Neural crest cell (in vitro differentiated cells): ENCODE data around the gene TXNIP. TPM values are rescaled to one million over a fixed set of nuclear protein-coding genes. Genes with fewer than 3 reads are reported as not detected.
A peak's percentile ranks its signal among the peaks of the same experiment; 100 is the strongest.

Experiments
- DNase-seq: peaks from one replicate; pipeline ENCODE4 v3.0.0; 2021; ENCODE audit warnings: low read depth, mixed read lengths, low spot score
- H3K27ac Mint-ChIP-seq: one replicate; pipeline ENCODE4 v1.8.0; 2021; ENCODE audit warnings: mild to moderate bottlenecking, mixed read lengths; ENCODE audit not compliant: unreplicated experiment
- H3K27me3 Mint-ChIP-seq: 2 replicates; pipeline ENCODE4 v1.8.0; 2021; ENCODE audit warnings: low read depth, mild to moderate bottlenecking, mixed read lengths
- H3K36me3 Mint-ChIP-seq: 2 replicates; pipeline ENCODE4 v1.8.0; 2021; ENCODE audit warnings: low read depth, mild to moderate bottlenecking, mixed read lengths
- H3K4me1 Mint-ChIP-seq: 2 replicates; pipeline ENCODE4 v1.8.0; 2021; ENCODE audit warnings: mixed read lengths
- H3K4me3 Mint-ChIP-seq: one replicate; pipeline ENCODE4 v1.8.0; 2021; ENCODE audit warnings: mild to moderate bottlenecking, mixed read lengths
- H3K9me3 Mint-ChIP-seq: 2 replicates; pipeline ENCODE4 v1.8.0; 2021; ENCODE audit warnings: mixed read lengths
- total RNA-seq: library from RNA; stranded (reverse); gene quantifications from 2 replicates; pipeline ENCODE4 v1.2.1, GENCODE V29; 2021
- TF ChIP-seq, protein P1 (sequence below): fragments of 200-600 bp; sonication (generic); conservative IDR thresholded peaks from 2 replicates; pipeline ENCODE4 v1.5.0; 2021; ENCODE audit warnings: antibody characterized with exemption, mild to moderate bottlenecking

The TXNIP gene
- total RNA-seq, 1 donor from 2014 or later, result 83.5 TPM

DNA sequence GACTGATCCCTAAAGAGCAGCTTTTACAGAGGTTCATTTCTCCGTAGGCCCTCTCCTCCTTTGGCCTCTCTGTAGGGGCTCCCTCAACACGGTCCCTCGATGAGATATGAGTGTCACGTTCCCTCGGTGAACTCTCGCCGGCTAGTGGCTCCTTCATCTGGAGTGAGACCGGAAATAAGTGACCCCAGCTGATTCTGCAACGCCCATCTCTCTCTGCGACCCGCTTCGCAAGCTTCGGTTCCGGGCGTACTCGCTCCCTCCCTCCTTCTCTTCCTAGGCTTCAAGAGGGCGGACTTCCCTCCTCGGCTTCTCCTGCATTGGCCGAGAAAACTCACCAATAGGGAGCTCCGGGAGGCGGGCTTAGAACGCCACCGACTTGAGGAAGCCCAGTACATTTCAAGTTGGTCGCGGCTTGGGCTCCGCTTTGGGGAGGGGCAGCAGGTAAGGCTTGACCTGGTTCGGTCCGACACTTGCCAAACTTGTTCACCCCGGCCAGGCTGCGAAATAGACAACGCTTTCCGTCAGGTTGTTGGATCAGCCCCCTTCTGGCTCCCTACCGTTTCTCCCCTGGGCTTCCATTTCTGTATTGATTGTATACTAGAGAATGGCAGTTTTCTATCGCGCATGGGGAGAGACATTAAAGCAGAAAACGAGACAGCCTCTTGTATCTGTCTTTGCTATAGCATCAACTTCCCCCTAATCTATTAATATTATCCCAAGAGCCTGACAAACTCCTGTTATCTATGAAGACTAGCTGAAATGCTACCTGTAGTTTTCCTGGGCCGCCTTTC is 31.9 kb downstream of the TXNIP start, which contains the start of the genes ANKRD34A and POLR3GL:
ANKRD34A (minus strand) TSS at position 248 of the 791 bp plus-strand sequence. CDS start 2,816 bp downstream, outside the sequence.
POLR3GL (plus strand) TSS at position 363 of the 791 bp plus-strand sequence. CDS start 10,176 bp downstream, outside the sequence.
- DNase-seq, result peak; percentile 80
- Mint-ChIP-seq H3K4me1 (peaks cover 46% of the 10 kb centered on the region), H3K9me3 (peaks cover 4% of the 10 kb centered on the region), H3K36me3 (peaks cover 6% of the 10 kb centered on the region), H3K4me3 (peak within 1 kb of the TSS; percentile 97), H3K27me3 (peaks cover 41% of the 10 kb centered on the region), H3K27ac (peak within 1 kb of the TSS; percentile 28)
- TF ChIP-seq, protein P1, sequence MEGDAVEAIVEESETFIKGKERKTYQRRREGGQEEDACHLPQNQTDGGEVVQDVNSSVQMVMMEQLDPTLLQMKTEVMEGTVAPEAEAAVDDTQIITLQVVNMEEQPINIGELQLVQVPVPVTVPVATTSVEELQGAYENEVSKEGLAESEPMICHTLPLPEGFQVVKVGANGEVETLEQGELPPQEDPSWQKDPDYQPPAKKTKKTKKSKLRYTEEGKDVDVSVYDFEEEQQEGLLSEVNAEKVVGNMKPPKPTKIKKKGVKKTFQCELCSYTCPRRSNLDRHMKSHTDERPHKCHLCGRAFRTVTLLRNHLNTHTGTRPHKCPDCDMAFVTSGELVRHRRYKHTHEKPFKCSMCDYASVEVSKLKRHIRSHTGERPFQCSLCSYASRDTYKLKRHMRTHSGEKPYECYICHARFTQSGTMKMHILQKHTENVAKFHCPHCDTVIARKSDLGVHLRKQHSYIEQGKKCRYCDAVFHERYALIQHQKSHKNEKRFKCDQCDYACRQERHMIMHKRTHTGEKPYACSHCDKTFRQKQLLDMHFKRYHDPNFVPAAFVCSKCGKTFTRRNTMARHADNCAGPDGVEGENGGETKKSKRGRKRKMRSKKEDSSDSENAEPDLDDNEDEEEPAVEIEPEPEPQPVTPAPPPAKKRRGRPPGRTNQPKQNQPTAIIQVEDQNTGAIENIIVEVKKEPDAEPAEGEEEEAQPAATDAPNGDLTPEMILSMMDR, result no peak

DNA sequence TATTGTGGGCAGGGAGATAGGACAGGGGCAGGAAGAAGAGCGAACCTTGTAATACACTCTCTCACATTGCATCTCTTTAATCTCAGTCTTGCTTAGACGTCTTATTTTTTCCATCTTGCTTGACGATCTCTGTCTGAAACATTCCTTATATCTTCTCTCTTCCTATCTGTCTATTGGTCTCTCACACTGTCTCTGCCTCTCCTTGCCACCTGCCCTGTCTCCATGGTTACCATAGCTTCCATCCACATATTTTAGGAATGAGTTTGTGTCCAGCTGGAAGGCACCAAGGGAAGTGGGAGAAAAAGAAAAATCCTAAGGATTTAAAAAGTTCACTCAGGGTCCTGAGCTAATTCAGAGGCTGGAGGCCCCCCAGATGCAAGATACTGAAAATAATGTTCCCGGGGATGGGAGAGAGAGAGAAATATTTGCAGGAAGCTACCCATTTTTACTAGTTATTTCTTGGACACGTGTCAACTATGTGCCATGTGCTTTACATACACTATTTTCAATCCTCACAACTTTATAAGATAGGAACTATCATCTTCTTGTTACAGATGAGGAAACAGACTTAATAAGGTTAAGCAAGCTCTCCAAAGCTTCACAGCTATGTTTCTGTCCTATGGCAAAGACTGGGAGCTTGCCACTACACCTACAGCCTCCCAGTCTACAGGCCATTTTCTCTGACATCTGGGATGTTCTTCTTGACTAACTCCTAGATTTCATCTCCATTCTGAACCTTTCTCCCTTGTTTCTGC is 32.9 kb downstream of the TXNIP start:
- Mint-ChIP-seq H3K4me3 (peak overlapping the region; percentile 97), H3K36me3 (peaks cover 6% of the 10 kb centered on the region), H3K27me3 (peaks cover 44% of the 10 kb centered on the region), H3K27ac (no peak overlapping the region), H3K4me1 (peaks cover 50% of the 10 kb centered on the region), H3K9me3 (peaks cover 4% of the 10 kb centered on the region)
- DNase-seq, result no peak
- TF ChIP-seq, protein P1, result no peak

DNA sequence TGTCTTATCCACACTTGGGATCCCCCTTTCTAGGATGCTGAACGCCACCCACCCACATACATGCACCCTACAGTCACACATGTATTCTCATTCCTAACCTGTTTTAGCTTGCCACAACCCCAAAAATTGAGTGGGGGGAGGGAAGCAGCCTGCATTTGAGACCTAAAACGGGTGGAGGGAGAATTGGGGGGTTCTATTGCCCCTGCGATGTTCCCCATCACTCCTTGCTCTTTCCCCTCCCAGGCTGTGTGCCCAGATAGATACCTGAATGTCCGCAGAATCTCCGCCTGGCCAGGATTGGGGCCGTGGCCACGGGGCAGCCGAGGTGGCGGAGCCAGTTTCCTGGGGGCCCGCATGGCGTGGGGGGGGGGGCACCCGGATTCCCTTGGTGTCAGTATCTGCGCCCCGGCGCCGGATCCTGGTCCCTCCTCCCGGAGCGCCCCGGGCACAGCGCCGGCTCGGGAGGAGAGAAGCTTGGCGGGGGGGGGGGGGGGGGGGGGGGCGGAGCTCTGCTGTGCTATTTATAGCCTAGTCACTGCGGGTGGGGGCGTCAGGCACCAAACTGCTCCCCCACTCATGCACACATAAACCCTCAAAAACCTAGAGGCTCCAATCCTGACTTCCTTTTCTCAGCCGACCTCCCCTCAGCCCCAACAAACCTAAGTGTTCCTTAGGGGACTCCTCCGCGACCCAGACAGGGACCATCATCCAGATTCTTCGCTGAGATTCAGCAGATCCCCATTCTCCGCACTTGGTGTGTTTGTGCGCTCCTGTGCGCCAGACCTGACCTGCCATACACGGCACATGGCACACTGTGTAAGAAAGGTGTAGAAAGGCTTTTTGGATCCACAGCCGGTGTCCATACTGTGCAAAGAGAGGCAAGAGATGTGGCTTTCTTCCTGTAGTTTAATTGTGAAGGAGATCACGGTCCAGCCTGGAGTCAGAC is 33.9 kb downstream of the TXNIP start:
- Mint-ChIP-seq H3K9me3 (no peaks in the 10 kb centered on the region), H3K4me3 (peak overlapping the region; percentile 97), H3K36me3 (peaks cover 1% of the 10 kb centered on the region), H3K27ac (no peak overlapping the region), H3K4me1 (peaks cover 57% of the 10 kb centered on the region), H3K27me3 (peaks cover 47% of the 10 kb centered on the region)
- TF ChIP-seq, protein P1, result no peak
- no peak for DNase-seq

DNA sequence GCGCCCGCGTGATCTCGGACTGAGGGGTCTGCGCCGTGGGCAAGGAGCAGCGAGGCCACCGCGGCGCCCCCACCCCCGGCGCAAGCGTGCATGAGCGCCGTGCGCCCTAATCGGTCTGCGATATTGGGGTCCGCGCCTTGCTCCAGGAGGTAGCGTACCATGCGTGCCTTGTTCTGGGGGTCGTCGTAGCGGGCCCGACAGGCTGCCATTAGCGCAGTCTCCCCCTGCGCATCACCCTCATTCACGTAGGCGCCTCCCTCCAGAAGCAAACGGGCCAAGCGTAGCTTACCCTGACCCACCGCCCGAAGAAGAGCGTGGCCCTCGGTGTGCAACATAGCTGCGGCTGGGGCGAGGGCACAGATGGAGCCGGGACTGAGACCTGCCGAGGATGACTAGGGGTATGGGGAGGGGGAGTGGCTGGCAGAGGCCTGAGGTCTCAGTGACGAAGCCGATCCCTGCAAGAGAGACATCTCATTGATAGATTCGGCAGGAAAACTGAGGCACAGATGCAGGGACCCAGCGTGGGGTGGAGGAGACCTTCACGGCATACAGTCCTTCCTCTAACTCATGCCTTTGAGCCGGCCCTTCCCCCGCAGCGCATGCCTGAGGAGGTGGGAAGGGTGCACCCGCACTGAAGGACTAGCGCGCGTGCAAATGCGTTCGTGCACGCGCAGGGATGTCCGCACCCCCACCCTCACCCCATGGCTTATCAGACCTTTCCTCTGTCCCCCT is 34.8 kb downstream of the TXNIP start:
- Mint-ChIP-seq H3K27me3 (peaks cover 47% of the 10 kb centered on the region), H3K9me3 (no peaks in the 10 kb centered on the region), H3K4me3 (peak overlapping the region; percentile 90), H3K4me1 (peaks cover 65% of the 10 kb centered on the region), H3K27ac (no peak overlapping the region), H3K36me3 (no peaks in the 10 kb centered on the region)
- TF ChIP-seq, protein P1, result no peak
- no peak for DNase-seq
